ENCODE measurements around the gene IER5.

DNA sequence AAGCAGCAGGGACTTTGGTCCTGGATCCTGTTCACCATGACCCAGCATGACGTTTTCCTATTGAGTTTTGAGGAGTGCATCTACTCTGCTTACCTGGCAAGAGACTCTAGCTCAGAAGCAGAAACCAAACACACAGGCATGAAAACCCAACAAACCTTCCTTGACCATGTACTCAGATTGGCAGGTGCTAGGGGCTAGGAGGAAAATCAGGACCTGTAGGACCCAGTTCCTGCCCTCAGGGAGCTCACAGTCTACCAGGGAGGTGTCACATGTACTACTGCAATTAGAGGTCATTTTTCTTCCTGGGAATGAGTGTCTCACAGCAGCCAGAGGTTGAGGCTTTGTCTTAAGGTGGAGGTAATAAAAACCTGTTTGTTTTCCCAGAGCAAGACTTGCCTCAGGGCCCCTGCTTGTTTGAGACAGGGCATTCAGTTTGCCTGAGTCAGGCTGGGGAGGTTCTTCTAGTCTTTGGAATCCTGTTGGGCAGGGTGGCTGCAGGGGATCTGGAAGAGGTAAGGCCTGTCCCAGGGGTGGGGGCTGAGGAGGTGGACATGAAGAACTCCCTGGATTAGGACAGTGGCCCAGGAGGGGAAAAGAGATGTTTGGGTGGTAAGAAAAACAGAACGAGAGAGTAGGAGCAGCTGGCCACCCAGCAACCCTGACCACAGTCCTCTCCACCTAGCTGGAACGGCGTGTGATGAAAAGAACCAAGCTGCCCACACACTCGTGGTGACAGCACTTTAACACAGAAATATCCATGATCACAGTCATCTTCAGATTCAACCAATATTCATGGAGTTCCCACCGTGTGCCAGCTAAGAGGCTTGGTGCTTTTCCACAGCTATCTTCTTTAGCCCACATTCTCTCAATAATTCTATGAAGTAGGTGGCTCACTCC lies 30.8 kb downstream of the IER5 start:
- TF ChIP-seq CTCF (conservative IDR thresholded peaks at IDR 0.05 in 1 of 2, IDR thresholded peaks at IDR 0.05 in 1 of 2; ENCODE audit: extremely low read depth in 1 of 2, insufficient read depth in 1 of 2, low read depth in 1 of 2, low read length in 2 of 2) (no peak), EZH2 (IDR thresholded peaks at IDR 0.05; ENCODE audit: borderline replicate concordance, low read length) (no peak)

Measured in mammary epithelial cell (primary cell).